Panc1 (cell line): ENCODE results near the gene ROR1. TPM values are rescaled to one million over a fixed set of nuclear protein-coding genes. Genes with fewer than 3 reads are reported as not detected.

Experiments
- ATAC-seq: fragments of 200-7000 bp; cut with Tn5 transposase; 2 replicates; pipeline ENCODE4 v1.9.1; 2020; ENCODE audit warnings: mild to moderate bottlenecking, moderate library complexity
- BruUV-seq: library from RNA; stranded (reverse); fragments of 400-500 nt; replicated peaks from 2 replicates; lab custom pipeline; 2021; lab: Mats Ljungman, UMichigan
- CTCF ChIA-PET: fragments of 300-600 bp; sonication (Branson Sonifier 250); formaldehyde crosslinking; loops from one replicate; lab custom pipeline; 2022; ENCODE audit warnings: antibody characterized with exemption; lab: Charles Lee
- POLR2A ChIA-PET: fragments of 300-600 bp; sonication (Branson Sonifier 250); formaldehyde crosslinking; loops from one replicate; lab custom pipeline; 2022; ENCODE audit warnings: antibody characterized with exemption; lab: Charles Lee
- DNase-seq: peaks from one replicate; pipeline ENCODE4 v3.0.0-alpha.2; 2010; ENCODE audit warnings: low read depth, low spot score
- H3K27ac ChIP-seq: 2 replicates; pipeline ENCODE4 v1.5.1; 2011; ENCODE audit warnings: mild to moderate bottlenecking, low read length, inconsistent platforms
- H3K27me3 ChIP-seq: fragments of 200-500 bp; sonication (Bioruptor generic); 2 replicates; pipeline ENCODE4 v1.6.0; 2014; ENCODE audit warnings: low read length, inconsistent platforms; ENCODE audit not compliant: control insufficient read depth, insufficient read depth
- H3K36me3 ChIP-seq: fragments of 200-500 bp; sonication (Bioruptor generic); 2 replicates; pipeline ENCODE4 v1.5.1; 2014; ENCODE audit warnings: inconsistent platforms, mild to moderate bottlenecking, low read length, moderate library complexity; ENCODE audit not compliant: control insufficient read depth, insufficient read depth
- H3K4me1 ChIP-seq: 2 replicates; pipeline ENCODE4 v1.5.1; 2011; ENCODE audit warnings: inconsistent platforms, mild to moderate bottlenecking, low read length, moderate library complexity; ENCODE audit not compliant: control insufficient read depth, insufficient read depth
- H3K4me3 ChIP-seq, 2 experiments: 2 replicates each; pipeline ENCODE4 v1.5.1; 2011 to 2012; ENCODE audit warnings: low read depth in 2 of 2, low read length in 2 of 2, mild to moderate bottlenecking in 2 of 2, inconsistent platforms in 1 of 2, moderate library complexity in 1 of 2
- H3K9me3 ChIP-seq: fragments of 200-500 bp; sonication (Bioruptor generic); 2 replicates; pipeline ENCODE4 v1.5.1; 2014; ENCODE audit warnings: low read depth, mild to moderate bottlenecking, inconsistent platforms, low read length, moderate library complexity; ENCODE audit not compliant: control insufficient read depth, insufficient read depth
- POLR2AphosphoS5 ChIP-seq: IDR thresholded peaks from 2 replicates; pipeline ENCODE4 v1.6.1; 2012; ENCODE audit warnings: mild to moderate bottlenecking, low read depth, low read length, moderate library complexity
- SIN3A ChIP-seq: IDR thresholded peaks from 2 replicates; pipeline ENCODE4 v1.6.1; 2012; ENCODE audit warnings: low read depth, mild to moderate bottlenecking, low read length, moderate library complexity, borderline replicate concordance; ENCODE audit not compliant: insufficient read depth
- TCF7L2 ChIP-seq: IDR thresholded peaks from 2 replicates; pipeline ENCODE4 v1.6.1; 2011; ENCODE audit warnings: mild to moderate bottlenecking, low read depth, low read length, inconsistent platforms
- in situ Hi-C: cut with HindIII; loops from 2 replicates; pipeline ENCODE4 v1.10.0; 2016; ENCODE audit warnings: low sequenced_read_pairs, low pct_unique_long_range_greater_than_20kb
- intact Hi-C: fragments of 100-400 bp; cut with micrococcal nuclease; formaldehyde crosslinking; loops from one replicate; pipeline ENCODE4 v1.10.0; 2022; ENCODE audit not compliant: unreplicated experiment
- total RNA-seq: library from RNA; stranded (reverse); gene quantifications from one replicate; pipeline ENCODE4 v1.2.1, GENCODE V29; 2021; ENCODE audit not compliant: unreplicated experiment
- TF ChIP-seq, protein P1 (sequence below), 2 experiments: IDR thresholded peaks; 2 replicates each; pipeline ENCODE4 v1.6.1; 2011 to 2012; ENCODE audit warnings: low read depth in 2 of 2, control low read depth in 1 of 2, low read length in 1 of 2, mild to moderate bottlenecking in 1 of 2, moderate library complexity in 1 of 2; ENCODE audit not compliant: insufficient read depth in 1 of 2
- TF ChIP-seq, protein P2 (sequence below): fragments of 450-650 bp; IDR thresholded peaks from 2 replicates; pipeline ENCODE4 v1.5.1; 2017; ENCODE audit warnings: mild to moderate bottlenecking

Gene ROR1
- total RNA-seq, 1 experiment from 2014 or later: 19.3 TPM

DNA sequence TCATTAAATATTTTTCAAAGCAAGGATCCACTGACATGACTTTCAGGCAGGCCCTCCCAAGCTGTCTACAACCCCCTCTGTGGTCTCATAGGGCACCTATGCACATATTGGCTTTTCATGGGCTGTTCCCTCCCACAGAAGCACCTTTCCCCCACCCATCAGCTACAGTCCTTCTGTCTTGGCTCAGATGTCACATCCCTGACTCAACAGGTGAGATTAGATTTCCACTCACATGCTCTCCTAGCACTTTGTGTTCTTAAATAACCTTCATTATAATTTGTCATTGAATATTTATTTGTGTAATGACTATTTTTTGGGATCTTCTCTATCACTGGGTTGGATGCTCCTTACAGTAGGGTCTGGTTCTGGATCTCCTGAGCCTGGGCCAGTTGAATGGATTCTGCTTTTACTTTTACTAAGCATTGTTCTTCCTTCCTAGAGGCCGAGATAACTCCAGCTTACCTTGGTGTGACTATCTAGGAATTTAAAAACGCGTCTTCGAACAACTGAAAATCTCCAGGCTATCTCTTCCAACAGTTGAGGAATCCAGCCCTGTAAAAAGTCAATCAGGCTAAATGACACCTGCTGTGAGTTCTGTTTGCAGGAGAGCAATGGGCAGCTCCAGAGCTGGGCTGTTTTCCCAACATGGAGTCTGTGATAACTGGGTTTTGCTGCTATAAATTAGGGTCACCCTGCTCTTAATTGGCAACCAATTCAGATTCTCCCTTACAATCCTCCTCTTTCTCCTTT, 16.2 kb downstream of the ROR1 start:
- no peak overlapping the region for H3K27ac ChIP-seq
- ChIA-PET POLR2A (no interaction called here), CTCF (no interaction called here)
- DNase-seq: no peak
- no peaks in the 10 kb centered on the region for H3K9me3 ChIP-seq
- intact Hi-C loops (no loop called here), in situ Hi-C loops (no loop called here)
- H3K4me3 ChIP-seq: no peak overlapping the region
- H3K27me3 ChIP-seq: no peaks in the 10 kb centered on the region
- no peak for ATAC-seq
- no peaks in the 10 kb centered on the region for H3K36me3 ChIP-seq
- peaks cover 18% of the 10 kb centered on the region for H3K4me1 ChIP-seq
- TF ChIP-seq TCF7L2 (no peak), SIN3A (no peak)
- no TSS peak for BruUV-seq

DNA sequence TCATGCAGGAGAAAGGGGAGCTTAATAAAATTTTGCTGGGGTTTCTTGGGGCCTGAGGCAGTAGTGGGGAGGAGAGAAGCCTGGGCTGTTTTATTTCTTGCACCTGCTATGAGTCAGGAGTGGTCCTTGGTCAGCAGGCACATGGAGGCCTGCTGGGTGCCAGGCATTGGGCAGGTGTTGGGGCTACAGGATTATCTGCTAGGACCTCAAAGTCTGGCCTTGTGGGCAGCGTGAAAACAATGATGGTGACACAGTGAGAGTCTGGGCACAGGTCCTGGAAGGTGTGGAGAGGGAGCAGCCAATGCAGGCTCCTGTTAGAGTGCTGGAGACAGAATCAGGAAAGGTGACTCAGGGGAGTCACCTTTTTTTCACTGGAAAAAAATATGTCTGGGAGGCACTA, 17.2 kb downstream of the ROR1 start:
- no peak for DNase-seq
- Histone ChIP-seq H3K9me3 (no peaks in the 10 kb centered on the region), H3K27ac (no peak overlapping the region), H3K4me1 (peaks cover 28% of the 10 kb centered on the region), H3K27me3 (no peaks in the 10 kb centered on the region), H3K4me3 (no peak overlapping the region), H3K36me3 (no peaks in the 10 kb centered on the region)
- intact Hi-C loops: no loop called here
- ChIA-PET CTCF (no interaction called here), POLR2A (no interaction called here)
- no TSS peak for BruUV-seq
- TF ChIP-seq POLR2AphosphoS5: no peak
- TF ChIP-seq SIN3A: no peak
- TF ChIP-seq, protein P1, sequence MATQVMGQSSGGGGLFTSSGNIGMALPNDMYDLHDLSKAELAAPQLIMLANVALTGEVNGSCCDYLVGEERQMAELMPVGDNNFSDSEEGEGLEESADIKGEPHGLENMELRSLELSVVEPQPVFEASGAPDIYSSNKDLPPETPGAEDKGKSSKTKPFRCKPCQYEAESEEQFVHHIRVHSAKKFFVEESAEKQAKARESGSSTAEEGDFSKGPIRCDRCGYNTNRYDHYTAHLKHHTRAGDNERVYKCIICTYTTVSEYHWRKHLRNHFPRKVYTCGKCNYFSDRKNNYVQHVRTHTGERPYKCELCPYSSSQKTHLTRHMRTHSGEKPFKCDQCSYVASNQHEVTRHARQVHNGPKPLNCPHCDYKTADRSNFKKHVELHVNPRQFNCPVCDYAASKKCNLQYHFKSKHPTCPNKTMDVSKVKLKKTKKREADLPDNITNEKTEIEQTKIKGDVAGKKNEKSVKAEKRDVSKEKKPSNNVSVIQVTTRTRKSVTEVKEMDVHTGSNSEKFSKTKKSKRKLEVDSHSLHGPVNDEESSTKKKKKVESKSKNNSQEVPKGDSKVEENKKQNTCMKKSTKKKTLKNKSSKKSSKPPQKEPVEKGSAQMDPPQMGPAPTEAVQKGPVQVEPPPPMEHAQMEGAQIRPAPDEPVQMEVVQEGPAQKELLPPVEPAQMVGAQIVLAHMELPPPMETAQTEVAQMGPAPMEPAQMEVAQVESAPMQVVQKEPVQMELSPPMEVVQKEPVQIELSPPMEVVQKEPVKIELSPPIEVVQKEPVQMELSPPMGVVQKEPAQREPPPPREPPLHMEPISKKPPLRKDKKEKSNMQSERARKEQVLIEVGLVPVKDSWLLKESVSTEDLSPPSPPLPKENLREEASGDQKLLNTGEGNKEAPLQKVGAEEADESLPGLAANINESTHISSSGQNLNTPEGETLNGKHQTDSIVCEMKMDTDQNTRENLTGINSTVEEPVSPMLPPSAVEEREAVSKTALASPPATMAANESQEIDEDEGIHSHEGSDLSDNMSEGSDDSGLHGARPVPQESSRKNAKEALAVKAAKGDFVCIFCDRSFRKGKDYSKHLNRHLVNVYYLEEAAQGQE (IDR thresholded peaks at IDR 0.05; ENCODE audit: insufficient read depth in 1 of 2, low read depth in 2 of 2, low read length in 1 of 2): no peak
- TF ChIP-seq, protein P2, sequence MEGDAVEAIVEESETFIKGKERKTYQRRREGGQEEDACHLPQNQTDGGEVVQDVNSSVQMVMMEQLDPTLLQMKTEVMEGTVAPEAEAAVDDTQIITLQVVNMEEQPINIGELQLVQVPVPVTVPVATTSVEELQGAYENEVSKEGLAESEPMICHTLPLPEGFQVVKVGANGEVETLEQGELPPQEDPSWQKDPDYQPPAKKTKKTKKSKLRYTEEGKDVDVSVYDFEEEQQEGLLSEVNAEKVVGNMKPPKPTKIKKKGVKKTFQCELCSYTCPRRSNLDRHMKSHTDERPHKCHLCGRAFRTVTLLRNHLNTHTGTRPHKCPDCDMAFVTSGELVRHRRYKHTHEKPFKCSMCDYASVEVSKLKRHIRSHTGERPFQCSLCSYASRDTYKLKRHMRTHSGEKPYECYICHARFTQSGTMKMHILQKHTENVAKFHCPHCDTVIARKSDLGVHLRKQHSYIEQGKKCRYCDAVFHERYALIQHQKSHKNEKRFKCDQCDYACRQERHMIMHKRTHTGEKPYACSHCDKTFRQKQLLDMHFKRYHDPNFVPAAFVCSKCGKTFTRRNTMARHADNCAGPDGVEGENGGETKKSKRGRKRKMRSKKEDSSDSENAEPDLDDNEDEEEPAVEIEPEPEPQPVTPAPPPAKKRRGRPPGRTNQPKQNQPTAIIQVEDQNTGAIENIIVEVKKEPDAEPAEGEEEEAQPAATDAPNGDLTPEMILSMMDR: no peak
- no peak for TF ChIP-seq TCF7L2
- no peak for ATAC-seq
- in situ Hi-C loops: no loop called here

DNA sequence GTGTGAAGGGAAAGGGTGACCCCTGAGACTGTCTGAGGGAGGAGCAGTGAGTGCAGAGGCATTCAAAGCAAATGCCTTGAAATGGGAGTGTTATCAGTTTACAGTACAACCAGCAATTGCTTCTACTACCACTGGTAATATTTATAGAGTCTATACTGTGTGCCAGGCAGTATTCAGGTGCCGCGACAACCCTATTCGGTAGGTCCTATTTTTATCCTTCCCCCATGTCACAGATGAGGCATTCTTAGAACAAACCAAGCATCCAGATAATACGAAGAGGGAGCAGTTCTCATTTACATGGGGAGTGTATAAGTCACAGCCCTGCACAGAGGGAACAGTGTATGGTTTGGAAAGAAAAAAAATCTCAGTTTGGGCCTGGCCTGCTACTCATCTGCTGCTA, 18.3 kb downstream of the ROR1 start:
- BruUV-seq: no TSS peak
- DNase-seq: no peak
- Histone ChIP-seq H3K4me3 (no peak overlapping the region), H3K4me1 (peaks cover 39% of the 10 kb centered on the region), H3K9me3 (no peaks in the 10 kb centered on the region), H3K36me3 (no peaks in the 10 kb centered on the region; the same call in 1 of the 2 replicates), H3K27me3 (no peaks in the 10 kb centered on the region), H3K27ac (no peak overlapping the region)
- intact Hi-C loops (no loop called here), in situ Hi-C loops (no loop called here)
- ChIA-PET POLR2A (no interaction called here), CTCF (no interaction called here)
- no peak for TF ChIP-seq SIN3A
- ATAC-seq: no peak
